Heart left ventricle (tissue), 16 donors: ENCODE results near the gene KCNA2. TPM values are rescaled to one million over a fixed set of nuclear protein-coding genes. Genes with fewer than 3 reads are reported as not detected.

Experiments
- ATAC-seq, 4 donors: fragments of 200-7000 bp; cut with Tn5 transposase; one replicate each; pipeline ENCODE4 v1.9.1; 2020 to 2022; ENCODE audit warnings: moderate library complexity in 4 of 4, mild to moderate bottlenecking in 3 of 4, moderate number of reproducible peaks in 1 of 4
- DNase-seq, 5 donors: peaks; one replicate each; pipeline ENCODE4 v3.0.0-alpha.2; 2020
- H3K27ac ChIP-seq, 12 donors: fragments of 200-600 bp; sonication (generic) in 4 of 12; one replicate each; pipeline versions ENCODE4 v1.5.0 to v1.8.0; 2016 to 2022; ENCODE audit warnings: mild to moderate bottlenecking in 2 of 12
- H3K27me3 ChIP-seq, 9 donors: fragments of 200-600 bp; sonication (generic) in 2 of 9; one replicate each; pipeline versions ENCODE4 v1.5.1 to v1.8.0; 2016 to 2022; ENCODE audit warnings: mild to moderate bottlenecking in 3 of 9
- H3K36me3 ChIP-seq, 9 donors: fragments of 200-600 bp; sonication (generic) in 2 of 9; one replicate each; pipeline versions ENCODE4 v1.5.0 to v1.8.0; 2018 to 2022; ENCODE audit warnings: mild to moderate bottlenecking in 2 of 9
- H3K4me1 ChIP-seq, 12 donors: fragments of 200-600 bp; sonication (generic) in 4 of 12; one replicate each; pipeline versions ENCODE4 v1.5.0 to v1.8.0; 2016 to 2022; ENCODE audit warnings: mild to moderate bottlenecking in 3 of 12
- H3K4me3 ChIP-seq, 12 donors: fragments of 200-600 bp; sonication (generic) in 4 of 12; one replicate each; pipeline versions ENCODE4 v1.5.0 to v1.8.0; 2017 to 2022; ENCODE audit warnings: mild to moderate bottlenecking in 9 of 12, moderate library complexity in 4 of 12
- H3K9me3 ChIP-seq, 12 donors: fragments of 200-600 bp; sonication (generic) in 4 of 12; one replicate each; pipeline versions ENCODE4 v1.5.0 to v1.8.0; 2016 to 2022; ENCODE audit warnings: mild to moderate bottlenecking in 1 of 12
- CTCF ChIP-seq, 12 donors: fragments of 200-600 bp; sonication (generic) in 4 of 12; IDR thresholded peaks; one replicate each; pipeline versions ENCODE4 v1.5.0 to v1.8.0; 2018 to 2022; ENCODE audit warnings: antibody characterized with exemption in 12 of 12, mild to moderate bottlenecking in 5 of 12
- POLR2A ChIP-seq, 2 donors: fragments of 450-650 bp; IDR thresholded peaks; one replicate each; pipeline ENCODE4 v1.6.1; 2017; ENCODE audit warnings: antibody characterized with exemption in 2 of 2, mild to moderate bottlenecking in 2 of 2, moderate library complexity in 2 of 2
- WGBS, 4 donors: extraction: QIAGEN DNeasy Blood & Tissue Kit in 2 of 4; methylation state at CpG; one replicate each; pipeline versions ENCODE4 v1.1.5 to v1.1.7; 2013 to 2018; 5-methylcytosine and 5-hydroxymethylcytosine counted together
- intact Hi-C, 10 donors: fragments of 100-400 bp; cut with DNase I; formaldehyde crosslinking; loops; one replicate each; pipeline versions ENCODE4 v1.11.1 to v1.14.2; 2022
- polyA plus RNA-seq, 2 donors: library from polyadenylated mRNA; stranded (reverse); fragments of 200-250 nt; gene quantifications; one replicate each; pipeline ENCODE4 v1.2.3, GENCODE V29; 2013
- total RNA-seq, 9 donors: library from RNA; depleted of rRNA in 2 of 9; stranded (reverse); fragments of >200 nt in 2 of 9; fragmentation: NEBNext Ultra II Directional in 3 of 9; extraction: Animal tissue kit (Norgen Biotek cat#: 25700) in 3 of 9; gene quantifications; one replicate each; pipeline versions ENCODE4 v1.1.0 to v1.2.4, GENCODE V29; 2016 to 2023
- donor health status: ischemic (EF 13 %, LVEDD 7.1; RV severe dilation, severe dysfunction).
- donor health status: healthy with polysubstance abuse.
- donor health status: DM: no; HTN: yes; CAD: no.
- donor health status: DM: no; HTN: no; CAD: no.
- donor health status: ischemic (EF 25% LVEDD 6.9; RV normal size, moderate dysfunction).
- donor health status: ischemic (EF 25% LVEDD 5.7; RV mildly dilated, moderate dysfunction).
- donor health status: healthy.
- donor health status: DM: yes; HTN: yes; CAD: no.
- donor health status: ischemic (EF 35%, LVEDD 5.7; RV mildly dilated, moderate dysfunction).
- donor health status: nonischemic (EF 11% LVEDD 7.7; RV severe dilation, severe dysfunction).
- donor health status: DM: yes; HTN: yes; CAD: no.
- donor health status: PGD.
- donor health status: ischemic (EF 29% LVEDD 5.4; RV normal size, mild dysfunction).
- donor health status: nonischemic (EF 23%, LVEDD 6.1; RV moderate dilation, normal function).

Gene KCNA2
- total and polyA plus RNA-seq, 11 donors: 0.08 to 1.6 (median 0.78) TPM

- DNase-seq: peak in 1 of 5 donors; percentile 23
- Histone ChIP-seq H3K9me3 (no peaks in the 10 kb centered on the region), H3K36me3 (no peaks in the 10 kb centered on the region), H3K27ac (peak overlapping the region in 1 of 12 donors; percentile 11), H3K4me1 (peaks cover 0 to 22% (median 13%) of the 10 kb centered on the region in 12 donors), H3K4me3 (no peak overlapping the region), H3K27me3 (peaks cover 0 to 41% (median 6%) of the 10 kb centered on the region in 9 donors)
- ATAC-seq: peak in 1 of 4 donors; percentile 73
- TF ChIP-seq POLR2A (IDR thresholded peaks at IDR 0.05): no peak
- no peak for TF ChIP-seq CTCF (IDR thresholded peaks at IDR 0.05)
- WGBS, 4 donors: 32 to 48% (median 40%) methylated on average over 4 to 5 of the region's 5 CpGs
- intact Hi-C loops: loop anchor here in 6 of 10 donors (1.0 to 10.0 kb wide), 5 partner anchors 51 to 228 kb away; partner anchors contain the start of gene KCNA2 (in 1 of the 6)
These were observed 49.7 kb downstream of the KCNA2 start for GRCh38 chr1:110556471-110556807.

DNA sequence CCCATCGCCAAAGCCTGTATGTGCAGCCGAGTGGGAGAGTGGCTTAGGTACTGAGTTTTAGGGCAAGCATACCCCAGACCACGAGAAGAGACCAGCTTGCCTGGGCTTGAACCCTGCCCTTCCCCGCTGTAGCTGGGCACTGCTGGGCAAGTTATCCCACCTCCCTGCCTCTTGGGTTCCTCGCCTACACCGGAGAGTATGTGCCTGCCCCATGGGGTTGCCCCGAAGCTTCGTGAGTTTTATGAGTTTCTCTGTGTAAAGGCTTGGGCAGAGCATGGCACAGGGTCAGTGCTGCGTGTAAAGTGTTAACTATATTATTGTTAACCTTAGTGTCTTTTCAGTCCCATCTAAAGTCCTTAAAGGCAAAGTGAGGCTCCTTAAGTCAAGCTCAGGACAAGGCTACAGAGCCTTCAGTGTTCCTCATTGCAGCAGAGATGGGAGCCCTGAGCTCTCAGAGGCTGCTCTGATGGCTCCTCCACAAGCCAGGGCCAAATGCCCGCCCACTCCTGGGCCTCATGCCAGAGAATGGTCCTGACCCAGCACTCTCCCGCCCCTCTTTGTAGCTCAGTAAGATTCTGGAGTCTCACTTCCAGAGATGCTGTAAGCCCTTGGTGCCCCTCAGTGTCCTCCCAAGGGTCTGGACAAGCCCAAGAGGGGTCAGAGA lies 50.2 kb downstream of the KCNA2 start:
- no peaks in the 10 kb centered on the region for H3K9me3 ChIP-seq
- 41 to 52% (median 43%) methylated on average over 8 to 11 of the region's 11 CpGs for WGBS, 4 donors
- peaks cover 0 to 43% (median 6%) of the 10 kb centered on the region in 9 donors for H3K27me3 ChIP-seq
- peak; percentile 70 to 82 (median 80) for DNase-seq
- ATAC-seq: peak; percentile 56 to 83 (median 65)
- TF ChIP-seq POLR2A (IDR thresholded peaks at IDR 0.05) (no peak), CTCF (IDR thresholded peaks at IDR 0.05) (no peak)
- peak overlapping the region in 6 of 12 donors; percentile 1 to 48 (median 28) for H3K27ac ChIP-seq
- peaks cover 0 to 22% (median 13%) of the 10 kb centered on the region in 12 donors for H3K4me1 ChIP-seq
- peak overlapping the region in 10 of 12 donors; percentile 7 to 58 (median 49) for H3K4me3 ChIP-seq
- intact Hi-C loops: loop anchor here in 8 of 10 donors (1.0 to 10.0 kb wide), 6 partner anchors 51 to 229 kb away; partner anchors contain the start of gene KCNA2 (in 1 of the 8)
- H3K36me3 ChIP-seq: no peaks in the 10 kb centered on the region

DNA sequence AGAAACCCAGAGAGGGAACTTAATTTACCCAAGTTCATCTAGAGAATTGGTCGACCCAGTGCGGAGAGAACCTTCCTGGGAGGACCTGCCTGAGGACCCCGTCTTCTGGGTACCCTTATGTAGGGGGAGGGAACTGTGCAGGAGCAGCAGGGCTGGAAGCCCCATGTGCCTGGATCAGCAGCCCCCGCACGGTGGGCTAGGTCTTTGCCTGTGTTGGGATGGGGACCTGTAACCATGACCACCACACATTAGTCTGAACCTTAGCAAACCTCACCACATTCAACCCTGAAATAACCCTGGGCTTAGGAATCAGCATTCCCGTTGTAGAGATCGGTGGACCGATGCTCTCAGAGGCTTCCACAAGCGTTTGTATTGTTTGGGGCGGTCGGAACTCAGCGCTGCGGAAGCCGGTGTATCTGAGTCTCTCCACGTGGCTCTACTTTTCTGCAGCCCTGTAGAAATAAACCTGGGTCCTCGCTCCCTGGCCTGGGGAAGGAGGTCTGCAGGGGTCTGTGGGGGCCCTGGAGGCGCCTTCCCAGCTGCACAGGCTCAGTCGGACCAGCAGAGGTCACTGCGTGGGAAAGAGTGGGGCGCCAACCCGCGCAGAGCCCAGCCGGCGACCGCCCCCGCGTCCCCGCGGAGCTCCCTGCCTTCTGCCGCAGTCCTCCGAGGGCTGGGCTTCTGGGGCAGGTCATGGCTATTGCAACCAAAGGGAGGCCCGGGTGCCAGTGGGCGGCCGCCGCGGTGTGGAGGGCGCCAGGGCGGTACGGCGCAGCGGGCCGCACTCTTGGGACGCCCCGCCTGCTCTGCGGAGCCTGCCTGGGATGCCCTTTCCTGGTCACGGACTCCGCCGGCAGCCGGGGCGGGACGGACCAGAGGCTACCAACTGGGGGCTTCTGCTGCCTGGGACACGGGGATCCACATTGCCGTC lies 51.0 kb downstream of the KCNA2 start:
- Histone ChIP-seq H3K4me3 (peak overlapping the region in 10 of 12 donors; percentile 7 to 58 (median 49)), H3K36me3 (no peaks in the 10 kb centered on the region), H3K27me3 (peaks cover 0 to 44% (median 7%) of the 10 kb centered on the region in 9 donors), H3K27ac (peak overlapping the region in 5 of 12 donors; percentile 11 to 48 (median 36)), H3K4me1 (peaks cover 0 to 22% (median 13%) of the 10 kb centered on the region in 12 donors), H3K9me3 (no peaks in the 10 kb centered on the region)
- TF ChIP-seq CTCF (IDR thresholded peaks at IDR 0.05): peak; percentile 66 to 86 (median 78)
- TF ChIP-seq POLR2A (IDR thresholded peaks at IDR 0.05): no peak
- DNase-seq: peak; percentile 44 to 77 (median 60)
- intact Hi-C loops: loop anchor here in 9 of 10 donors (1.0 to 10.0 kb wide), 6 partner anchors 52 to 230 kb away; partner anchors contain the start of gene KCNA2 (in 1 of the 9)
- 7 to 9% (median 8%) methylated on average over 45 to 53 of the region's 53 CpGs for WGBS, 4 donors
- peak; percentile 47 to 89 (median 84) for ATAC-seq
